Erythroblast (primary cell): ENCODE measurements around the gene TP53BP2.

Experiments
- GATA1 ChIP-seq: IDR thresholded peaks from 2 replicates; pipeline ENCODE4 v1.6.1; 2011; ENCODE audit warnings: low read depth, mild to moderate bottlenecking, control low read depth, low read length, moderate library complexity
- POLR2A ChIP-seq: IDR thresholded peaks from 2 replicates; pipeline ENCODE4 v1.6.1; 2011; ENCODE audit warnings: mild to moderate bottlenecking, low read length

GRCh38 chr1:223820971-223821370 lies 24.8 kb downstream of the TP53BP2 start:
- TF ChIP-seq POLR2A (no peak), GATA1 (no peak)
